Activated CD8-positive, alpha-beta T cell treated with anti-CD3 and anti-CD28 coated beads, Interleukin-2, amount 10 ng/mL, durations not matched to agents 7 days and 5 days (primary cell): ENCODE data around the gene DCST2. TPM values are rescaled to one million over a fixed set of nuclear protein-coding genes. Genes with fewer than 3 reads are reported as not detected.

Source experiments
- ATAC-seq: fragments of 150-1000 bp; cut with Tn5 transposase; one replicate; pipeline ENCODE4 v1.10.0; 2021; ENCODE audit warnings: moderate library complexity
- CTCF ChIA-PET: fragments of 350-600 bp; sonication (Branson Sonifier 250); formaldehyde crosslinking; loops from one replicate; lab custom pipeline; 2021; ENCODE audit warnings: antibody characterized with exemption; lab: Charles Lee
- POLR2A ChIA-PET: fragments of 350-600 bp; sonication (Branson Sonifier 250); formaldehyde crosslinking; loops from one replicate; lab custom pipeline; 2021; ENCODE audit warnings: antibody characterized with exemption; lab: Charles Lee
- DNase-seq: peaks from one replicate; pipeline ENCODE4 v3.0.0-alpha.2; 2020
- H3K27ac Mint-ChIP-seq: one replicate; pipeline ENCODE4 v1.8.0; 2021; ENCODE audit warnings: mild to moderate bottlenecking, mixed read lengths
- H3K27me3 Mint-ChIP-seq: one replicate; pipeline ENCODE4 v1.8.0; 2021; ENCODE audit warnings: low read depth, mixed read lengths
- H3K36me3 Mint-ChIP-seq: one replicate; pipeline ENCODE4 v1.8.0; 2021; ENCODE audit warnings: low read depth, mixed read lengths
- H3K4me1 Mint-ChIP-seq: one replicate; pipeline ENCODE4 v1.8.0; 2021; ENCODE audit warnings: low read depth, mixed read lengths
- H3K4me3 Mint-ChIP-seq: one replicate; pipeline ENCODE4 v1.8.0; 2021; ENCODE audit warnings: mild to moderate bottlenecking, mixed read lengths
- H3K9me3 Mint-ChIP-seq: one replicate; pipeline ENCODE4 v1.8.0; 2022; ENCODE audit warnings: mixed read lengths; ENCODE audit not compliant: insufficient read depth
- total RNA-seq, 2 experiments: library from RNA; stranded (reverse); gene quantifications; one replicate each; pipeline ENCODE4 v1.2.3, GENCODE V29; 2021

Gene DCST2
- total RNA-seq, 2 experiments from 2014 or later = 0.24 to 0.37 TPM

- Mint-ChIP-seq H3K27me3 (peaks cover 27% of the 10 kb centered on the region), H3K4me1 (peaks cover 10% of the 10 kb centered on the region), H3K4me3 (no peak overlapping the region), H3K27ac (no peak overlapping the region), H3K36me3 (no peaks in the 10 kb centered on the region), H3K9me3 (no peaks in the 10 kb centered on the region)
- DNase-seq = no peak
- ChIA-PET CTCF (interaction anchor here (0.9 to 3.7 kb wide), 4 partner anchors 8 to 50 kb away, joined by 3 to 13 read pairs (median 6); partner anchors contain the start of gene ADAM15), POLR2A (no interaction called here)
- no peak for ATAC-seq
Measured at GRCh38 chr1:155035936-155036335, 2.4 kb upstream of the DCST2 start.

DNA sequence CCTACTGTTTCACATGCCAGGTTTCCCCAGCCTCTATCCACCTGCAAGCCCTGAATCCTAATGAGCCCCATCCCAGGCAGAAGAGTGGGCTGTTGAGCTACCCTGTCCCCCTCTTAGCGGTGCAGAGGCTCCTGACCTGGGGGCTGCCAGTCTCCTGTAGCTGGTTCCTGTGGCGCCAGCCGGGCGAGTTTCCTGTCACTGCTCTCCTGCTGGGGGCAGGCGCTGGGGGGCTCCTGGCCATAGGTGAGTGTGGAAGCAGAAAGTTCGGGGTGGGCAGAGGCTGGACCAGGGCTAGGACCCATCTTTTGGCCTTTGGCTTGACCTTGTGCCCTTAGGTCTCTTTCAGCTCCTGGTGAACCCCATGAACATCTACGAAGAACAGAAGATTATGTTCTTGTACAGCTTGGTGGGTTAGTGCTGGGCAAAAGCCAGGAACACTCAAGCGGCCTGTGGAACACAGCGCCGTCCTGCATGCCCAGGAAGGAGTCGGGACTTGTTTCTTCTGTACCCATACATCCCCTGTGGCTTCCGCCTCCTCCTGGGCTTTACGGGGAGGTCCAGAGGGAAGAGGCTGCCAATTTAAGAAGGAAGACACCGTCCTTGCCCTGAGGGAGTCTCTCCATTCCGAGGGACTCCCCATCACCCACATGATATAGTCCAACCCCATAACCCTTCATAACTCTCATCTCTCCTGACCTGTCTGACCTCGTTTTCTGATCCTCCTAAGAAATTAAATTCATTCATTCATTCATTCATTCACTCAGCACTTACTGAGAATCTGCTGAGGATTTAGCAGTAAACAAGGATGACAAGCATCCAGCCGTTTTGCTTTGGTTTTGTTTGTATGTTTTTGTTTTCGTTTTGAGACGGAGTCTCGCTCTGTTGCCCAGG lies 982 bp upstream of the DCST2 start:
- H3K36me3 Mint-ChIP-seq = no peaks in the 10 kb centered on the region
- DNase-seq (no peak), ATAC-seq (no peak)
- ChIA-PET CTCF (interaction anchor here (0.9 to 3.7 kb wide), 5 partner anchors 10 to 52 kb away, joined by 3 to 13 read pairs (median 6); partner anchors contain the start of gene ADAM15), POLR2A (no interaction called here)
- no peak overlapping the region for H3K27ac Mint-ChIP-seq
- no peak overlapping the region for H3K4me3 Mint-ChIP-seq
- peaks cover 24% of the 10 kb centered on the region for H3K27me3 Mint-ChIP-seq
- H3K9me3 Mint-ChIP-seq = no peaks in the 10 kb centered on the region
- peaks cover 10% of the 10 kb centered on the region for H3K4me1 Mint-ChIP-seq

- peaks cover 16% of the 10 kb centered on the region for H3K27me3 Mint-ChIP-seq
- no peaks in the 10 kb centered on the region for H3K4me1 Mint-ChIP-seq
- H3K9me3 Mint-ChIP-seq = no peaks in the 10 kb centered on the region
- no peak for DNase-seq
- no peak for ATAC-seq
- H3K27ac Mint-ChIP-seq = no peak overlapping the region
- H3K4me3 Mint-ChIP-seq = no peak overlapping the region
- ChIA-PET CTCF (interaction anchor here (1.1 to 3.7 kb wide), 2 partner anchors 11 to 18 kb away, joined by 3 to 13 read pairs; partner anchors contain the start of gene ADAM15), POLR2A (no interaction called here)
- H3K36me3 Mint-ChIP-seq = no peaks in the 10 kb centered on the region
Measured at GRCh38 chr1:155032886-155033285, 695 bp downstream of the DCST2 start.

DNA sequence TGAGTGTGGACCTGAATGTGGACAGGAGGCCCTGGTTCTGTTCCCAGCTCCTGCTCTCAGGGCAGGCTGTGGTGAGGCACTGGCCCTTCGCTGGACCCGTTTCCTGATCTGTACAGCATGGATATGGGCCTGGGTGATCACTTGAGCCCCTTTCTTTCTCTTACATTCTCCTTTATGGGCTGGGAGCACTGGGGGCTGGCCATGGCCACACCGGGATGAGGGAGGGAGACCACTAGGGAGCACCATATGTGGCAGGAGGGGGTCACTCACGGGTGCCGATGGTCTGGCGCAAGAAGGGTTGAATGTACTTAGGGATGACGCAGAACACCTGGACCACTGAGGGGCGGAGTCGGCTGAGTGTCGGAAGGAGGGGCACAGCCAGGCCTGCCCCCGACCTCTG lies 2.7 kb downstream of the DCST2 start:
- H3K4me1 Mint-ChIP-seq = no peaks in the 10 kb centered on the region
- H3K9me3 Mint-ChIP-seq = no peaks in the 10 kb centered on the region

DNA sequence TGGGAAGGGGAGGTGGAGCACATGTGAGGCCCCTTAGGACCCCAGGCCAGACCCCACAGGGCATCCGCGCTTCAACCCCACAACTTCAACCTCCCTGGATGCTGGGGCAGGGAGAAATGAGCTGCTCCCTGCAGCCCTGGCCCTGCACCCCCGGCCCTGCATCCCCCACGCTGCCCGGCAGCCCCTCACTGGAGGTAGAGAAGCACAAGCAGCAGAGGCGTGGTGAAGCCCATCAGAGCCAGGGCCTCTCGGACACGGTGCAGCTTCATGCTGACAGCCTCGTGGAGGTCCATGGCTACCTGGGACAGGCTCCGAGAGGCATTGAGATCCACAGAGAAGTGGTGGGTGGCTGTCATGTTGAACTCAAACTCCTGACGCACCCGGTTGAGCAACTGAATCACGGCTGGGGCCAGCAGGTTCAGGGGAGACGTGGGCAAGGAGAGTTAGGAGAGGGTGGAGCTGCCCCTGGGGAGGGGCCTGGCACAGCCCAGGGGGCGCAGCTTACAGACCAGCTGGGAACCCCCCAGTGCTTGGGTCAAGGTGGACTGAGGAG lies 3.3 kb downstream of the DCST2 start:
- Mint-ChIP-seq H3K4me1 (no peaks in the 10 kb centered on the region), H3K9me3 (no peaks in the 10 kb centered on the region), H3K27me3 (peaks cover 7% of the 10 kb centered on the region), H3K4me3 (no peak overlapping the region), H3K27ac (no peak overlapping the region), H3K36me3 (no peaks in the 10 kb centered on the region)
- ChIA-PET CTCF (interaction anchor here (1.1 to 1.4 kb wide), 2 partner anchors 12 to 14 kb away, joined by 3 read pairs; no protein-coding TSS in a partner anchor), POLR2A (no interaction called here)
- no peak for DNase-seq
- no peak for ATAC-seq

More for the DNA sequence above, 2.7 kb downstream of the DCST2 start:
- Mint-ChIP-seq H3K27ac (no peak overlapping the region), H3K4me3 (no peak overlapping the region), H3K27me3 (peaks cover 7% of the 10 kb centered on the region), H3K36me3 (no peaks in the 10 kb centered on the region)
- DNase-seq = no peak
- no peak for ATAC-seq
- POLR2A ChIA-PET = no interaction called here
- CTCF ChIA-PET = interaction anchor here (1.1 kb wide), 1 partner anchor 13 kb away, joined by 3 read pairs; no protein-coding TSS in a partner anchor

DNA sequence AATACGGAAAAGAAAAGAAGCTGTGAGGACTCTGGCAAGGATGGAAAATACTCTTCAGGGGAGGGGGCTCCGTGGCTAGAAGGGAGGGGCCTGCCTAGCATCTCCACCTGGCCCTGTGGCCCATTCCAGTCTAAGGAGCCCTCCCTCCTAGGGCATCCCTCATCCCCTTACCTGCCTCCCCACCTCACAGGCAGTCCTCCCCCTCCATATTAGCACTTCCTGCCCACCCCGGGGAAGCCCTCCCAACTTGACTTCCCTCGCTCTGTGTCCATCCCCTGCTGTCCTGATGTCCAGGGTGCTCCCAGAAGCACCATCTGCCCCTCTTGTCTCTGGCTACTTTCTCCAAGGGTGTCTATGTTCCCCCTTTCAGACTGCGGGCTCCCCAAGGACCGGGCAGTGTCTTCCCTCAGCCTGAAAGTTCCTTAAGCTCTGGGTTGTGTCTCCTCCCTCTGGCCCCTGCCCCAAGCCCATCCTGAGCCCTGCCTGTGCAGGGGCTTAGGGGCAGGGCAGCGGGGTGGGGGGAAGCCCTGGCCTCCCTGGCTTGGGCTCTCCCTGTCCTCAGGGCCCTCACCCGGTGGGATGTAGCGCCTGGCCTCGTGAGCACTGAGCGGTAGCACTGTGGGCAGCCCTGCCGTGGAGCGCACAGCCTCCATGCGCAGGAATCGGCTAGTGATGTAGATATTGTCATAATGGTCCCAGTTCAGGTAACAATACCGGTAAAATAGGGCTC lies 3.9 kb downstream of the DCST2 start:
- DNase-seq (no peak), ATAC-seq (no peak)
- ChIA-PET CTCF (interaction anchor here (1.1 to 1.4 kb wide), 3 partner anchors 12 to 14 kb away, joined by 3 to 6 read pairs (median 3); no protein-coding TSS in a partner anchor), POLR2A (interaction anchor here (0.6 kb wide), 1 partner anchor 14 kb away, joined by 3 read pairs; no protein-coding TSS in a partner anchor)
- H3K4me1 Mint-ChIP-seq = no peaks in the 10 kb centered on the region
- no peaks in the 10 kb centered on the region for H3K9me3 Mint-ChIP-seq
- no peaks in the 10 kb centered on the region for H3K36me3 Mint-ChIP-seq
- H3K27ac Mint-ChIP-seq = no peak overlapping the region
- H3K27me3 Mint-ChIP-seq = peaks cover 6% of the 10 kb centered on the region
- no peak overlapping the region for H3K4me3 Mint-ChIP-seq

DNA sequence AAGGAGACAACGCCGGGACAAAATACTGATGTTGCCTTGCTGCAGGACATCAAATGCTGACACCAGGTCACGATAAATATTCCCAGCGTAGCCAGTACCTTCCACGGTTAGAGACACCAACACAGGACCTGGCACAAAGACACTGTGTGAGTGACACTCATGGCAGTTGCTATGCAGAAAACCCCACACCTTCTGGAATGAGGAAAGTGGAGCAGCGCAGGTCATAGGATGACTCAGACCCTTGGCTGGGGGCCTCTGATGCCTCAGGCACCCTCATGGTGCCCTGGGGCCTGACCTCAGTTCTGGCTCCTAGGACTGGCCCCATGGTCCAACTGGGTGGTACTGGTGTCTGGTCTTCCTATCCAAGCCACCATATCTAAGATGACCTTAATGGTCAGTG lies 7.0 kb downstream of the DCST2 start:
- Mint-ChIP-seq H3K27ac (no peak overlapping the region), H3K4me1 (no peaks in the 10 kb centered on the region), H3K27me3 (peaks cover 3% of the 10 kb centered on the region), H3K4me3 (no peak overlapping the region), H3K36me3 (no peaks in the 10 kb centered on the region), H3K9me3 (no peaks in the 10 kb centered on the region)
- ATAC-seq = no peak
- no peak for DNase-seq
- POLR2A ChIA-PET = no interaction called here
- CTCF ChIA-PET = interaction anchor here (1.0 kb wide), 1 partner anchor 9 kb away, joined by 3 read pairs; no protein-coding TSS in a partner anchor

DNA sequence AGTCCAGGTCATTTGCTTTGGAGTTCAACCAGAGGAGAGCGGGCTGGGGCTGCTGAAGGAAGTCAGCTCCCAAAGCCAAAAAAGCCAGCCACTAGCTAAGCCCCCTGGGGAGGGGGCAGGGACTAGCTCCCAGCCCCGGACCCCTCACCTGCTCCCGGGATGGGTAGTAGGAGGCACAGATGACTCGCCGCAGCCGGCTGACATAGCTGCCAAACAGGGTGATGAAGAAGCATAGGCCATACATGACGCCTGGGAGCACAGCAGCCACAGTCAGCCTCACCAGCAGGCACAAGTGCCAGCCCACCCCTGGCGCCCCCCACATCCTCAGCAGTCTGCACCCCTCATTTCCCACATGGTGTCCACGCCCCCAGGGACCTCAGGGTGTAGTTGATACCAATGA lies 7.4 kb downstream of the DCST2 start:
- Mint-ChIP-seq H3K4me1 (no peaks in the 10 kb centered on the region), H3K4me3 (no peak overlapping the region), H3K27ac (no peak overlapping the region), H3K27me3 (peaks cover 3% of the 10 kb centered on the region), H3K36me3 (no peaks in the 10 kb centered on the region), H3K9me3 (no peaks in the 10 kb centered on the region)
- no peak for DNase-seq
- ChIA-PET POLR2A (interaction anchor here (0.5 kb wide), 1 partner anchor 536 kb away, joined by 3 read pairs; no protein-coding TSS in a partner anchor), CTCF (interaction anchor here (1.0 to 1.4 kb wide), 2 partner anchors 9 to 35 kb away, joined by 3 read pairs; no protein-coding TSS in a partner anchor)
- no peak for ATAC-seq

GRCh38 chr1:155024315-155024714 lies 9.3 kb downstream of the DCST2 start:
- no peak overlapping the region for H3K4me3 Mint-ChIP-seq

DNA sequence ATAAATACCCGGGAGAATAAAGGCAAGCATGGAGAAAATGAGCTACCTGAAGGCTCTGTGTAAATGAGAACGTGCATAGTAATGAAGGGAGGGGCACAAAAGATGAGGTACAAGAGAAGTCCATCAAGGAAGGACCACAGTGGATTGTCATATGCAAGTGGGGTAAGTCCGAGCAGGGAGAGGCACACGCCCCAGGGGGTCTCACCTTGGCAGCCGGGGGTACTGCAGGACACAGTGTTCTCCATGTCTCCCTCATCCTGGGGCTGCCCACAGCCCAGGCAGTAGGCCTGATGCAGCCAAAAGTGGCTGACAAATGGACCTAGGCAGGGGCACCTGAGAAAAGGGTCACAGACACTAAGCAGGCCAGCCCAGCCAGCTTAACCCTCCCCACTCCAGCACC lies 10.0 kb downstream of the DCST2 start:
- no peak for ATAC-seq
- Mint-ChIP-seq H3K27ac (no peak overlapping the region), H3K9me3 (no peaks in the 10 kb centered on the region), H3K4me1 (no peaks in the 10 kb centered on the region), H3K36me3 (peaks cover 2% of the 10 kb centered on the region), H3K27me3 (peaks cover 6% of the 10 kb centered on the region), H3K4me3 (no peak overlapping the region)
- no peak for DNase-seq
- POLR2A ChIA-PET = no interaction called here
- CTCF ChIA-PET = interaction anchor here (1.7 to 2.0 kb wide), 2 partner anchors 27 to 38 kb away, joined by 7 to 9 read pairs; partner anchors contain the start of gene ADAM15

More at GRCh38 chr1:155024315-155024714, 9.3 kb downstream of the DCST2 start:
- DNase-seq = no peak
- ChIA-PET CTCF (interaction anchor here (1.2 kb wide), 1 partner anchor 25 kb away, joined by 4 read pairs; no protein-coding TSS in a partner anchor), POLR2A (no interaction called here)
- Mint-ChIP-seq H3K36me3 (no peaks in the 10 kb centered on the region), H3K4me1 (no peaks in the 10 kb centered on the region), H3K27ac (no peak overlapping the region), H3K27me3 (peaks cover 6% of the 10 kb centered on the region), H3K9me3 (no peaks in the 10 kb centered on the region)
- no peak for ATAC-seq

GRCh38 chr1:155022927-155023236 lies 10.7 kb downstream of the DCST2 start:
- CTCF ChIA-PET = interaction anchor here (1.0 to 2.0 kb wide), 5 partner anchors 10 to 62 kb away, joined by 4 to 9 read pairs (median 5); partner anchors contain the start of gene ADAM15
- DNase-seq (no peak), ATAC-seq (no peak)
- POLR2A ChIA-PET = interaction anchor here (0.7 kb wide), 1 partner anchor 42 kb away, joined by 4 read pairs; no protein-coding TSS in a partner anchor
- Mint-ChIP-seq H3K27me3 (peaks cover 6% of the 10 kb centered on the region), H3K36me3 (peaks cover 2% of the 10 kb centered on the region), H3K4me3 (no peak overlapping the region), H3K27ac (no peak overlapping the region), H3K9me3 (no peaks in the 10 kb centered on the region), H3K4me1 (peaks cover 5% of the 10 kb centered on the region)
